K562 (cell line): Measurements from ENCODE around the gene NCOA3. TPM values are rescaled to one million over a fixed set of nuclear protein-coding genes. Genes with fewer than 3 reads are reported as not detected.
"Not testable (repeated sequence)": the region's sequence is repeated elsewhere in the genome, so short reads cannot be mapped to it uniquely, and the experiment has no call there.

Experiments
- ATAC-seq: fragments of 200-7000 bp; cut with Tn5 transposase; 3 replicates; pipeline ENCODE4 v1.9.1; 2020; ENCODE audit warnings: moderate library complexity
- BruUV-seq: library from RNA; stranded (reverse); fragments of 400-500 nt; replicated peaks from 2 replicates; lab custom pipeline; 2021; lab: Mats Ljungman, UMichigan
- CTCF ChIA-PET: fragments of 300-600 bp; formaldehyde crosslinking; extraction: SDS; loops from one replicate; lab custom pipeline; 2021; ENCODE audit warnings: low intra/inter-chr PET ratio; lab: Yijun Ruan, JAX
- POLR2A ChIA-PET: fragments of 300-600, 350-650 bp; sonication (Branson Sonifier 250); formaldehyde crosslinking; extraction: SDS; loops from one replicate; lab custom pipeline; 2021; ENCODE audit warnings: antibody characterized with exemption, inconsistent platforms; lab: Yijun Ruan, JAX
- DNase-seq, 4 experiments: peaks; one replicate each; pipeline versions ENCODE4 v3.0.0 to v3.0.0-alpha.2; 2011 to 2018; ENCODE audit warnings: low spot score in 3 of 4, mixed read lengths in 3 of 4; ENCODE audit errors: extremely low read depth in 1 of 4
- FAIRE-seq: peaks from 2 replicates; lab custom pipeline; 2011; peaks lifted over from hg19 to GRCh38; lab: Jason Lieb, UNC
- H2AFZ ChIP-seq: 2 replicates; pipeline ENCODE4 v1.6.0; 2011; ENCODE audit warnings: low read depth, low read length, control low read depth, inconsistent platforms
- H3K27ac ChIP-seq: fragments of 200-600 bp; 3 replicates; pipeline ENCODE4 v1.8.0; 2011; ENCODE audit warnings: low read depth, mild to moderate bottlenecking, control low read depth, inconsistent platforms, low read length, moderate library complexity, mixed read lengths; ENCODE audit errors: extremely low read depth
- H3K27me3 ChIP-seq, 2 experiments: fragments of 300-600 bp in 1 of 2; 2 replicates in 1 of 2; 3 replicates in 1 of 2; pipeline versions ENCODE4 v1.6.0 to v1.8.0; 2011; ENCODE audit warnings: inconsistent platforms in 2 of 2, low read length in 2 of 2, mild to moderate bottlenecking in 1 of 2, mixed read lengths in 1 of 2, moderate library complexity in 1 of 2; ENCODE audit not compliant: control insufficient read depth in 2 of 2, insufficient read depth in 2 of 2
- H3K36me3 ChIP-seq: fragments of 300-600 bp; 3 replicates; pipeline ENCODE4 v1.8.0; 2011; ENCODE audit warnings: mild to moderate bottlenecking, low read length, inconsistent platforms; ENCODE audit not compliant: control insufficient read depth, insufficient read depth
- H3K4me1 ChIP-seq, 2 experiments: fragments of 200-600 bp in 1 of 2; replicated peaks in 1 of 2; 2 replicates in 1 of 2; 3 replicates in 1 of 2; pipeline versions ENCODE4 v1.5.1 to v1.8.0; 2011; ENCODE audit warnings: inconsistent platforms in 2 of 2, low read length in 2 of 2, mild to moderate bottlenecking in 1 of 2, mixed read lengths in 1 of 2, moderate library complexity in 1 of 2; ENCODE audit not compliant: control insufficient read depth in 2 of 2, insufficient read depth in 2 of 2
- H3K4me2 ChIP-seq: 2 replicates; pipeline ENCODE4 v1.6.1; 2011; ENCODE audit warnings: low read length, control low read depth, inconsistent platforms, mixed read lengths; ENCODE audit not compliant: insufficient read depth
- H3K4me3 ChIP-seq: fragments of 200-600 bp; sonication (generic), shearing (Covaris generic); 2 replicates; pipeline ENCODE4 v1.5.1; 2016; ENCODE audit warnings: control low read depth, inconsistent platforms
- H3K79me2 ChIP-seq: fragments of 200-600 bp; 3 replicates; pipeline ENCODE4 v1.8.0; 2011; ENCODE audit warnings: low read length, inconsistent platforms; ENCODE audit not compliant: control insufficient read depth, insufficient read depth
- H3K9ac ChIP-seq, 2 experiments: 2 replicates each; pipeline versions ENCODE4 v1.6.0 to v1.6.1; 2011; ENCODE audit warnings: low read depth in 2 of 2, low read length in 2 of 2, control low read depth in 1 of 2, inconsistent platforms in 1 of 2, mild to moderate bottlenecking in 1 of 2, mixed read lengths in 1 of 2; ENCODE audit not compliant: insufficient read depth in 1 of 2
- H3K9me1 ChIP-seq: one replicate; pipeline ENCODE4 v1.6.0; 2011; ENCODE audit warnings: inconsistent platforms, mild to moderate bottlenecking, low read length, moderate library complexity; ENCODE audit not compliant: control insufficient read depth, insufficient read depth
- H3K9me3 ChIP-seq: replicated peaks from 2 replicates; pipeline ENCODE4 v1.5.1; 2011; ENCODE audit warnings: low read depth, low read length, inconsistent platforms; ENCODE audit not compliant: control insufficient read depth, insufficient read depth
- H4K20me1 ChIP-seq: replicated peaks from 2 replicates; pipeline ENCODE4 v1.6.1; 2011; ENCODE audit warnings: low read length, inconsistent platforms, mixed read lengths; ENCODE audit not compliant: control insufficient read depth, insufficient read depth
- NR2C1 ChIP-seq, 2 experiments: fragments of 450-650 bp; IDR thresholded peaks; 2 replicates each; pipeline ENCODE4 v1.6.1; 2017; ENCODE audit warnings: mild to moderate bottlenecking in 2 of 2, antibody characterized with exemption in 1 of 2, inconsistent platforms in 1 of 2, missing compliant biosample characterization in 1 of 2, missing genetic modification characterization in 1 of 2
- RBFOX2 ChIP-seq: fragments of 200-400 bp; formaldehyde crosslinking; IDR thresholded peaks from 2 replicates; pipeline ENCODE4 v1.6.1; 2017; ENCODE audit warnings: low read depth, mild to moderate bottlenecking, low read length, moderate library complexity
- ZNF644 ChIP-seq: fragments of 200-800 bp; sonication (Bioruptor generic); IDR thresholded peaks from 2 replicates; pipeline ENCODE4 v1.6.1; 2016; ENCODE audit warnings: low read depth, missing genetic modification characterization, missing compliant biosample characterization
- WGBS: fragments of 100-300 bp; shearing (Covaris generic); methylation state at CpG from one replicate; pipeline ENCODE4 v1.1.6; 2016; ENCODE audit warnings: low coverage, mixed read lengths; ENCODE audit not compliant: insufficient coverage; ENCODE audit errors: missing lambda C conversion rate; 5-methylcytosine and 5-hydroxymethylcytosine counted together
- in situ Hi-C: fragments of 300-500 bp; cut with MboI; formaldehyde crosslinking; loops from 4 replicates; pipeline ENCODE4 v1.15.0; 2018; ENCODE audit warnings: inconsistent platforms, mixed read lengths
- intact Hi-C: fragments of 100-400 bp; cut with micrococcal nuclease; formaldehyde crosslinking; loops from 2 replicates; pipeline ENCODE4 v1.14.2; 2022
- polyA plus RNA-seq, 8 experiments: library from polyadenylated mRNA; depleted of rRNA in 4 of 8; stranded (reverse) in 5 of 8; unstranded in 3 of 8; fragments of >200 nt; fragmentation: Nextera tagmentation in 2 of 8; fragmentation: Illumina TruSeq in 1 of 8; extraction: Ambion mirVana in 2 of 8; extraction: Trizol in 1 of 8; gene quantifications; 2 replicates each; pipeline versions ENCODE4 v1.2.1 to v1.2.3, GENCODE V29; 2011 to 2014; ENCODE audit warnings: inconsistent platforms in 1 of 8, missing spikeins in 1 of 8
- total RNA-seq, 7 experiments: library from RNA; depleted of rRNA in 6 of 7; stranded (reverse); fragments of >200 nt in 6 of 7; fragmentation: Illumina TruSeq in 2 of 7; extraction: Trizol in 2 of 7; gene quantifications; 2 replicates each; pipeline versions ENCODE4 v1.2.1 to v1.2.3, GENCODE V29; 2011 to 2021; ENCODE audit warnings: low replicate concordance in 1 of 7
- TF ChIP-seq, protein P1 (sequence below): sonication (generic); IDR thresholded peaks from 2 replicates; pipeline ENCODE4 v1.6.1; 2016
- TF ChIP-seq, protein P2 (sequence below), 3 experiments: fragments of 200-800 bp in 1 of 3; fragments of 250-450 bp in 1 of 3; fragments of 450-650 bp in 1 of 3; sonication (Bioruptor Pico) in 1 of 3; sonication (Bioruptor generic) in 1 of 3; formaldehyde crosslinking in 1 of 3; IDR thresholded peaks; 2 replicates each; pipeline versions ENCODE4 v1.6.1 to v1.8.0; 2016 to 2022; ENCODE audit warnings: mild to moderate bottlenecking in 2 of 3, missing genetic modification characterization in 2 of 3, missing compliant biosample characterization in 1 of 3, moderate library complexity in 1 of 3
- TF ChIP-seq, protein P3 (sequence below): fragments of 250-450 bp; sonication (Bioruptor Pico); IDR thresholded peaks from 2 replicates; pipeline ENCODE4 v1.4.0; 2020; ENCODE audit warnings: mild to moderate bottlenecking

Gene NCOA3
- total and polyA plus RNA-seq, 9 of the 15 experiments (the other 6 are each of a cell fraction or from before 2014, with no cell fraction given), result 3.2 to 24.3 (median 14.4) TPM

DNA sequence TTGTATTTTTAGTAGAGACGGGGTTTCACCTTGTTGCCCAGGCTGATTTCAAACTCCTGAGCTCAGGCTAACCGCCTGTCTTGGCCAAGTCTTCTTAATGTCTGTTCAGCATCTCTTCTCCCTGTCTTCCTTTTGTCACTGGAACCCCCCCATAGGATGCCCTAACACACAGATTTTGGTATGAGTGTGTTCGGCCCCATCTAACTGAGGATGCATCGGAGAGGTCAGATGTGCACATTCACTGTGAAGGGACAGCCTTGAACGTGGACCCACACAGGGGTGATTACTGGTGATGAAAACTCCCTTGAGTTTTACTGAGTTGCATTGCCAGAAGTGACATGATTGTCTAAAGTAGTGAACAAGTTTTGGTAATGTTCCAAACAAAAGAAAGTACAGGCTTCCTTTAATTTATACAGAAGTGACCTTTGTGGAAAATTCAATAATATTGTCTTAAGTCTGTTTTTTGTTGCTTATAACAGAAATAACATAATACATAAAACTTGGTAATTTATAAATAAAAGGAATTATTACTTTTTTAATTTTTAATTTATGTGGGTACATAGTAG lies 40.5 kb upstream of the NCOA3 start:
- FAIRE-seq, result no peak
- Histone ChIP-seq H3K4me1 (peaks cover 7 to 13% of the 10 kb centered on the region in 2 experiments; a peak in 4 of 5 replicates), H4K20me1 (no peaks in the 10 kb centered on the region), H2AFZ (no peak overlapping the region), H3K79me2 (no peaks in the 10 kb centered on the region), H3K4me3 (no peak overlapping the region), H3K27me3 (no peaks in the 10 kb centered on the region), H3K36me3 (no peaks in the 10 kb centered on the region), H3K27ac (no peak overlapping the region), H3K9me1 (no peaks in the 10 kb centered on the region), H3K9me3 (no peaks in the 10 kb centered on the region), H3K4me2 (no peak overlapping the region), H3K9ac (no peak overlapping the region)
- TF ChIP-seq, protein P1, sequence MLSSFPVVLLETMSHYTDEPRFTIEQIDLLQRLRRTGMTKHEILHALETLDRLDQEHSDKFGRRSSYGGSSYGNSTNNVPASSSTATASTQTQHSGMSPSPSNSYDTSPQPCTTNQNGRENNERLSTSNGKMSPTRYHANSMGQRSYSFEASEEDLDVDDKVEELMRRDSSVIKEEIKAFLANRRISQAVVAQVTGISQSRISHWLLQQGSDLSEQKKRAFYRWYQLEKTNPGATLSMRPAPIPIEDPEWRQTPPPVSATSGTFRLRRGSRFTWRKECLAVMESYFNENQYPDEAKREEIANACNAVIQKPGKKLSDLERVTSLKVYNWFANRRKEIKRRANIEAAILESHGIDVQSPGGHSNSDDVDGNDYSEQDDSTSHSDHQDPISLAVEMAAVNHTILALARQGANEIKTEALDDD, result no peak
- TF ChIP-seq, protein P2, sequence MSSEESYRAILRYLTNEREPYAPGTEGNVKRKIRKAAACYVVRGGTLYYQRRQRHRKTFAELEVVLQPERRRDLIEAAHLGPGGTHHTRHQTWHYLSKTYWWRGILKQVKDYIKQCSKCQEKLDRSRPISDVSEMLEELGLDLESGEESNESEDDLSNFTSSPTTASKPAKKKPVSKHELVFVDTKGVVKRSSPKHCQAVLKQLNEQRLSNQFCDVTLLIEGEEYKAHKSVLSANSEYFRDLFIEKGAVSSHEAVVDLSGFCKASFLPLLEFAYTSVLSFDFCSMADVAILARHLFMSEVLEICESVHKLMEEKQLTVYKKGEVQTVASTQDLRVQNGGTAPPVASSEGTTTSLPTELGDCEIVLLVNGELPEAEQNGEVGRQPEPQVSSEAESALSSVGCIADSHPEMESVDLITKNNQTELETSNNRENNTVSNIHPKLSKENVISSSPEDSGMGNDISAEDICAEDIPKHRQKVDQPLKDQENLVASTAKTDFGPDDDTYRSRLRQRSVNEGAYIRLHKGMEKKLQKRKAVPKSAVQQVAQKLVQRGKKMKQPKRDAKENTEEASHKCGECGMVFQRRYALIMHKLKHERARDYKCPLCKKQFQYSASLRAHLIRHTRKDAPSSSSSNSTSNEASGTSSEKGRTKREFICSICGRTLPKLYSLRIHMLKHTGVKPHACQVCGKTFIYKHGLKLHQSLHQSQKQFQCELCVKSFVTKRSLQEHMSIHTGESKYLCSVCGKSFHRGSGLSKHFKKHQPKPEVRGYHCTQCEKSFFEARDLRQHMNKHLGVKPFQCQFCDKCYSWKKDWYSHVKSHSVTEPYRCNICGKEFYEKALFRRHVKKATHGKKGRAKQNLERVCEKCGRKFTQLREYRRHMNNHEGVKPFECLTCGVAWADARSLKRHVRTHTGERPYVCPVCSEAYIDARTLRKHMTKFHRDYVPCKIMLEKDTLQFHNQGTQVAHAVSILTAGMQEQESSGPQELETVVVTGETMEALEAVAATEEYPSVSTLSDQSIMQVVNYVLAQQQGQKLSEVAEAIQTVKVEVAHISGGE (CRISPR knock-in tag; IDR thresholded peaks at IDR 0.05), result peak in 1 of 3 experiments; percentile 92; a peak in 2 of 6 replicates
- TF ChIP-seq ZNF644 (no peak), NR2C1 (IDR thresholded peaks at IDR 0.05) (no peak), NR2C1 (tag; IDR thresholded peaks at IDR 0.05) (no peak), RBFOX2 (no peak)
- TF ChIP-seq, protein P3, sequence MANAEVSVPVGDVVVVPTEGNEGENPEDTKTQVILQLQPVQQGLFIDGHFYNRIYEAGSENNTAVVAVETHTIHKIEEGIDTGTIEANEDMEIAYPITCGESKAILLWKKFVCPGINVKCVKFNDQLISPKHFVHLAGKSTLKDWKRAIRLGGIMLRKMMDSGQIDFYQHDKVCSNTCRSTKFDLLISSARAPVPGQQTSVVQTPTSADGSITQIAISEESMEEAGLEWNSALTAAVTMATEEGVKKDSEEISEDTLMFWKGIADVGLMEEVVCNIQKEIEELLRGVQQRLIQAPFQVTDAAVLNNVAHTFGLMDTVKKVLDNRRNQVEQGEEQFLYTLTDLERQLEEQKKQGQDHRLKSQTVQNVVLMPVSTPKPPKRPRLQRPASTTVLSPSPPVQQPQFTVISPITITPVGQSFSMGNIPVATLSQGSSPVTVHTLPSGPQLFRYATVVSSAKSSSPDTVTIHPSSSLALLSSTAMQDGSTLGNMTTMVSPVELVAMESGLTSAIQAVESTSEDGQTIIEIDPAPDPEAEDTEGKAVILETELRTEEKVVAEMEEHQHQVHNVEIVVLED, result no peak
- intact Hi-C loops, result no loop called here
- ChIA-PET CTCF (no interaction called here), POLR2A (interaction anchor here (1.5 to 3.3 kb wide), 2 partner anchors 7 to 14 kb away, joined by 3 to 11 read pairs; no protein-coding TSS in a partner anchor)
- DNase-seq, result no peak
- ATAC-seq, result no peak
- in situ Hi-C loops, result no loop called here
- 40% methylated on average over 5 of the region's 5 CpGs for WGBS
- no TSS peak for BruUV-seq

DNA sequence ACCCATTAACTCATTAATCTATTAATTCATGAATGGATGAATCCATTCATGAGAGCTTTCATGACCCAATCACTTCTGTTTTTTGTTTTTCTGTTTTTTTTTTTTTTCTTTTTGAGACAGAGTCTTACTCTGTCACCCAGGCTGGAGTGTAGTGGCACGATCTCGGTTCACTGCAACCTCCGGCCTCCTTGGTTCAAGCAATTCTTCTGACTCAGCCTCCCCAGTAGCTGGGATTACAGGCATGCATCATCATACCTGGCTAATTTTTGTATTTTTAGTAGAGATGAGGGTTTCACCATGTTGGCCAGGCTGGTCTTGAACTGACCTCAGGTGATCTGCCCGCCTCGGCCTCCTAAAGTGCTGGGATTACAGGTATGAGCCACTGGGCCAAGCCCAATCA lies 39.8 kb upstream of the NCOA3 start:
- H3K27ac ChIP-seq, H3K9me3 ChIP-seq, ATAC-seq, H2AFZ ChIP-seq, FAIRE-seq, BruUV-seq, H3K9me1 ChIP-seq, H3K9ac ChIP-seq, intact Hi-C loops, H4K20me1 ChIP-seq, H3K4me2 ChIP-seq, H3K27me3 ChIP-seq, H3K4me3 ChIP-seq, CTCF ChIA-PET, H3K36me3 ChIP-seq, in situ Hi-C loops, H3K79me2 ChIP-seq, DNase-seq: not testable (repeated sequence)
- H3K4me1 ChIP-seq, result peaks cover 4 to 13% of the 10 kb centered on the region in 2 experiments; a peak in 4 of 5 replicates
- WGBS, result 77% methylated on average over 5 of the region's 5 CpGs
- POLR2A ChIA-PET, result interaction anchor here (3.3 kb wide), 1 partner anchor 8 kb away, joined by 11 read pairs; no protein-coding TSS in a partner anchor
